ENCODE measurements around the gene TRIM62.

- TF ChIP-seq POLR2A (IDR thresholded peaks at IDR 0.05; ENCODE audit: low read length) (no peak), GATA1 (IDR thresholded peaks at IDR 0.05; ENCODE audit: low read depth, low read length) (no peak)
Observed at GRCh38 chr1:33143176-33143575, 38.7 kb downstream of the TRIM62 start.
